Hypothalamus (tissue), 51 donors: ENCODE results near the gene PLEKHA8.
A peak's percentile ranks its signal among the peaks of the same experiment; 100 is the strongest.

Experiments used
- DNase-seq, 51 donors: peaks; one replicate each; lab custom pipeline; 2025; lab: John Stamatoyannopoulos, UW

Gene PLEKHA8, protein sequence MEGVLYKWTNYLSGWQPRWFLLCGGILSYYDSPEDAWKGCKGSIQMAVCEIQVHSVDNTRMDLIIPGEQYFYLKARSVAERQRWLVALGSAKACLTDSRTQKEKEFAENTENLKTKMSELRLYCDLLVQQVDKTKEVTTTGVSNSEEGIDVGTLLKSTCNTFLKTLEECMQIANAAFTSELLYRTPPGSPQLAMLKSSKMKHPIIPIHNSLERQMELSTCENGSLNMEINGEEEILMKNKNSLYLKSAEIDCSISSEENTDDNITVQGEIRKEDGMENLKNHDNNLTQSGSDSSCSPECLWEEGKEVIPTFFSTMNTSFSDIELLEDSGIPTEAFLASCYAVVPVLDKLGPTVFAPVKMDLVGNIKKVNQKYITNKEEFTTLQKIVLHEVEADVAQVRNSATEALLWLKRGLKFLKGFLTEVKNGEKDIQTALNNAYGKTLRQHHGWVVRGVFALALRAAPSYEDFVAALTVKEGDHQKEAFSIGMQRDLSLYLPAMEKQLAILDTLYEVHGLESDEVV

GRCh38 chr7:30028216-30028748 lies at the start of gene PLEKHA8:
Gene PLEKHA8, plus strand, starts transcription at chr7:30028412. Its CDS starts 351 bp downstream, at chr7:30028763.
- DNase-seq = peak; percentile 54 to 94 (median 82)

GRCh38 chr7:29980151-29980550 lies 48.1 kb upstream of the PLEKHA8 start:
- no peak for DNase-seq

- DNase-seq = no peak
These were observed 41.1 kb upstream of the PLEKHA8 start for GRCh38 chr7:29987083-29987482.

DNA sequence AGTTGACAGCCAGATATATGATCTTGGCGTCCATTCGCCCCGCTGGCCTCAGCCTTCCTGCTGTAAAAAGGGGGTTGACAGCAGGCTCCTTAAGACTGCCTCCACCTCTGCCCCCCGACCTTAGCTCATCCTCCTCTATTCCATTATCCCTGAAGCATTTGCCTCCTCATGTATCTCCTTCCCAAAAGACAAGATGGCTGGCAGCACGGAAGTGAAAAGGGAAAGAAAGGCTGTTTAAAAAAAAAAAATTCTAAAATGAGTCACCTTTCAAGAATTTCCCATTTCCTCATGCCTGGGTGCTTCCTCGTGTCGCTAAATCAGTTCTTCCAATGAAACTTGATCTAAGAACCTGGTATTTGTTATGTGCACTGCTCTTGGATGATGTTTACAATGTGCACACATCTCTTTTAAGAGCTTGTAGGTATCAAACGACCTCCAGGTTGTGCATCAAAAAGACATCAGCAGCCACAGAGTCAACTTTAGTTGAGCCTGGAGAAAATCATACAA lies 40.3 kb upstream of the PLEKHA8 start:
- DNase-seq = peak in 1 of 51 donors; percentile 58

- peak in 30 of 51 donors; percentile 20 to 77 (median 43) for DNase-seq
These were observed 39.6 kb upstream of the PLEKHA8 start for GRCh38 chr7:29988424-29989256.

DNA sequence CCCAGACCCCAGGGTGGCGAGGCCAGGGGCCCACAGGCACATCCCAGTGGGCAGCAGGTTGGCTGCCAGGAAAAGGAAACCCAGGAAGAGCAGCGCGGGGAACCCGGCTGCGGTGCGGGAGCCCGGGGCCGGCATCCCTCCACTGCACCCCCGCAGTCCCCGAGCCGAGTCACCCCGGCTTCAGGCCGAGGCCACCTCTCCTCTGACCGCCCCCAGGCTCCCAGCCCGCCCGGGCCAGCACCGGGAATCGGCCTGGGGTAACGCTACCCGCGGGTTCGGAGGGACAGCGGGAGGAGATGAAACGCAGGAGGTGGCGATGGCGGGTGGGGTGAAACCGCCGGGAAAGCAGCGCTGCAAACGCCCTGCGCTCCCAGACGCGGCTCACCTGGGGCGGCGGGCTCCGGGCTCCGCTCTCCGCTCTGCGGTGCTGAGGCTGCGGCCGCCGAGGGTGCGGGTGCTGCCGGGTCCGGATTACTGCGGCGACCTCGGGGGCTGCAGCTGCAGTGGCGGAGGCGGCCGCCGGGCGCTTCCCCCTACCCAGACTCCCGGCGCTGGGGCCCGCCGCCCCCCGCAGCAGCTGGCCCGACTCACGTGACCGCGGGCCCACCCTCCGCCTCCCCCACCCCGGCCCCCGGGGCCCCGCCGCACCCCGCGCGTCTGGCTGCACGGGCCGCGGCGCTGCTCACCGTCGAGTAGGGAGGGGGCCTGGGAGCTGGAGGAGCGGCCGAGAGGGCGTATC lies 38.8 kb upstream of the PLEKHA8 start, which contains the start of gene SCRN1:
SCRN1 (minus strand) TSS at position 545 of the 739 bp plus-strand sequence. CDS start 20,734 bp downstream, outside the sequence.
- peak in 41 of 51 donors; percentile 17 to 77 (median 53) for DNase-seq

- DNase-seq = no peak
These were observed 37.3 kb upstream of the PLEKHA8 start for GRCh38 chr7:29990931-29991330.

- DNase-seq = no peak
These were observed 36.3 kb upstream of the PLEKHA8 start for GRCh38 chr7:29991937-29992336.

GRCh38 chr7:29993140-29993539 lies 35.1 kb upstream of the PLEKHA8 start:
- DNase-seq = no peak

- no peak for DNase-seq
These were observed 32.6 kb upstream of the PLEKHA8 start for GRCh38 chr7:29995652-29996051.

DNA sequence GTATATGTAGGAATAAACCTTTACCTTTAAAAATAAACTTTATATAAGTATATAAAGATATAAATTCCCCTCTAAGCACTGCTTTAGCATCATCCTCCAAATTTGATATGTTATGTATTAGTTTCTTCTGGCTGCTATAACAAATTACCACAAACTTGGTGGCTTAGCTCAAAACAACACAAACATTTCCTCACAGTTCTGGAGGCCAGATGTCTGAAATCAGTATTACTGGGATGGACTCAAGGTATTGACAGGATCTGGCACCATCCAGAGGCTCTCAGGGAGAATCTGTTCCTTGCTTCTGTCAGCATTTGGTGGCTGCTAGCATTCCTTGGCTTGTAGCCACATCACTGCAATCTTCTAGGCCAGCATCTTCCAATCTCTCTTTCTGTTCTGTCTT lies 31.9 kb upstream of the PLEKHA8 start:
- no peak for DNase-seq

DNA sequence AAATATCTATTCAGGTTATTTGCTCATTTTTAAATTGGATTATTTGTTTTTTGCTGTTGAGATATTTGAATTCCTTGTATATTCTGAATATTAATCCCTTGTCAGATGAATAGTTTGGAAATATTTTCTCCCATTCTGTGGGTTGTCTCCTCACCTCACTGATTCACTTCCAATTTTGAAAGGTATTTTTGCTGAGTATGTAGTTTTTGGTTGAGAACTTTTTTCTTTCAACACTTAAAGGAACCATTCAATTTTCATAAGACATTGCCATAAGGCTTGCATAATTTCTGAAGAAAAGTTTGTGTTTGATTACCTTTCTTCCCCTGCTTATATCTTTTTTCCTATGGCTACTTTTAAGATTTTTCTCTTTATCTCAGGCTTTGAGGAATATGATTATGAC lies 29.7 kb upstream of the PLEKHA8 start:
- no peak for DNase-seq

- no peak for DNase-seq
These were observed 26.2 kb upstream of the PLEKHA8 start for GRCh38 chr7:30001998-30002397.

- no peak for DNase-seq
These were observed 25.1 kb upstream of the PLEKHA8 start for GRCh38 chr7:30003098-30003497.

GRCh38 chr7:30005464-30005863 lies 22.7 kb upstream of the PLEKHA8 start:
- DNase-seq = no peak

DNA sequence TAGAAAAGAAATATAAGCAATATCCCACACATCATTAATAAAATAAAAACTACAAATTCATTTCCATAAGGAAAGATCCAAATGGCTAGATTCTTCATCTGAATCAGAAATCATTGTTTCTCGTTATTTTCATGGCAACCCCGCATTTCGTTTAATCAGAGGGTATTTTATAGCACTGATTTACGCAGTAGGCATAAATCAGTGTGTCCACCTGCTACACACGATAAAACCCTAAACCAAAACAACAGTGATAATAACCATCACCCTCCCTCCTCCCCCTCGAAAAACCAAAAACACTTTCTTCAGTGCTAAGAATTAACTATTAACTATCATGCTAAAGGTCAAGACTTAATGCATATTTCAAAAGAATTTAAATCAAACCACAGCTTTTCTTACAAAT lies 18.2 kb upstream of the PLEKHA8 start:
- no peak for DNase-seq

- no peak for DNase-seq
These were observed 15.5 kb upstream of the PLEKHA8 start for GRCh38 chr7:30012757-30013156.

DNA sequence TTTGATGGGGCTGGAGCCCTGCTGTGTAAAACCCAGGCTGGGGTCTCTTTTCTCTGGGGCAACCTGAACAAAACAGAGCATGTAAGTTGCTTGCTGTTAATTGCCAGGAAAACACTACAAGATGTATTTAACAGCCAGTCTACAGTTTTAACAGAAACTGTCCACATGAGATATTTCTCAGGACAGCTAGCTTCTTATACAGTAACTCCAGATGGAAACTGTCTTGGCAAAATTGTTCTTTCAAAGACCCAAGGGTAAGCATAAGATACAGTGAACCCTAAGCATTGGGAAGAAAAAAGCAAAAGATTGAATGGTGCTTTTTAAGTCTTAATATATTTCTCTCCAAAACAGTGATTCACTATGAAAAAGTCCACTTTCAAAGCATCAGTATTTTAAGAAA lies 9.8 kb upstream of the PLEKHA8 start:
- no peak for DNase-seq

- DNase-seq = no peak
These were observed 8.8 kb upstream of the PLEKHA8 start for GRCh38 chr7:30019387-30019786.

GRCh38 chr7:30019960-30020359 lies 8.3 kb upstream of the PLEKHA8 start:
- no peak for DNase-seq
